MCF 10A (cell line): ENCODE results near the gene GPNMB. TPM values are rescaled to one million over a fixed set of nuclear protein-coding genes. Genes with fewer than 3 reads are reported as not detected.

Experiments used
- BruUV-seq: library from RNA; stranded (reverse); fragments of 400-500 nt; replicated peaks from 2 replicates; lab custom pipeline; 2021; lab: Mats Ljungman, UMichigan
- CTCF ChIA-PET: fragments of 300-600 bp; sonication (Branson Sonifier 250); formaldehyde crosslinking; extraction: SDS; loops from one replicate; lab custom pipeline; 2021; ENCODE audit warnings: antibody characterized with exemption, inconsistent platforms; lab: Yijun Ruan, JAX
- POLR2A ChIA-PET: fragments of 300-600, 350-650 bp; sonication (Branson Sonifier 250); formaldehyde crosslinking; extraction: SDS; loops from one replicate; lab custom pipeline; 2020; ENCODE audit warnings: antibody characterized with exemption, inconsistent platforms; lab: Yijun Ruan, JAX
- DNase-seq: peaks from one replicate; pipeline ENCODE4 v3.0.0-alpha.2; 2018; ENCODE audit not compliant: unreplicated experiment
- H3K27ac Mint-ChIP-seq: one replicate; pipeline ENCODE4 v1.8.0; 2022; ENCODE audit warnings: mild to moderate bottlenecking, low read depth, mixed read lengths; ENCODE audit not compliant: unreplicated experiment
- H3K27me3 Mint-ChIP-seq: one replicate; pipeline ENCODE4 v1.8.0; 2022; ENCODE audit warnings: mixed read lengths; ENCODE audit not compliant: insufficient read depth, unreplicated experiment
- H3K36me3 Mint-ChIP-seq: one replicate; pipeline ENCODE4 v1.8.0; 2022; ENCODE audit warnings: mild to moderate bottlenecking, moderate library complexity, mixed read lengths; ENCODE audit not compliant: insufficient read depth, unreplicated experiment
- H3K4me1 Mint-ChIP-seq: one replicate; pipeline ENCODE4 v1.8.0; 2022; ENCODE audit warnings: mixed read lengths; ENCODE audit not compliant: insufficient read depth, unreplicated experiment
- H3K4me3 Mint-ChIP-seq: one replicate; pipeline ENCODE4 v1.8.0; 2022; ENCODE audit warnings: mild to moderate bottlenecking, moderate library complexity, mixed read lengths; ENCODE audit not compliant: unreplicated experiment
- H3K9me3 Mint-ChIP-seq: one replicate; pipeline ENCODE4 v1.8.0; 2022; ENCODE audit warnings: mixed read lengths; ENCODE audit not compliant: unreplicated experiment
- CTCF ChIP-seq: fragments of 200-600 bp; IDR thresholded peaks from one replicate; pipeline ENCODE4 v1.8.0; 2022; ENCODE audit warnings: antibody characterized with exemption, mild to moderate bottlenecking; ENCODE audit not compliant: unreplicated experiment
- intact Hi-C: fragments of 100-400 bp; cut with micrococcal nuclease; formaldehyde crosslinking; loops from 2 replicates; pipeline ENCODE4 v1.14.1; 2022
- total RNA-seq: library from RNA; stranded (reverse); gene quantifications from 2 replicates; pipeline ENCODE4 v1.2.3, GENCODE V29; 2022

GPNMB gene
- total RNA-seq, 1 experiment from 2014 or later, result 1.1 TPM

GRCh38 chr7:23264916-23265458 is 18.4 kb downstream of the GPNMB start:
- H3K9me3 Mint-ChIP-seq, result no peaks in the 10 kb centered on the region
- H3K27me3 Mint-ChIP-seq, result no peaks in the 10 kb centered on the region
- H3K36me3 Mint-ChIP-seq, result no peaks in the 10 kb centered on the region
- no peak overlapping the region for H3K4me3 Mint-ChIP-seq
- ChIA-PET POLR2A (interaction anchor here (0.9 to 1.1 kb wide), 2 partner anchors 34 to 149 kb away, joined by 3 read pairs; partner anchors contain the start of gene MALSU1), CTCF (interaction anchor here (0.7 to 7.6 kb wide), 6 partner anchors 6 to 93 kb away, joined by 3 to 99 read pairs (median 4); no protein-coding TSS in a partner anchor)
- no peaks in the 10 kb centered on the region for H3K4me1 Mint-ChIP-seq
- intact Hi-C loops, result loop anchor here (5.0 kb wide), 1 partner anchor 178 kb away; no protein-coding TSS in a partner anchor
- TF ChIP-seq CTCF, result no peak
- BruUV-seq, result no TSS peak
- no peak for DNase-seq
- no peak overlapping the region for H3K27ac Mint-ChIP-seq

- ChIA-PET CTCF (no interaction called here), POLR2A (interaction anchor here (0.6 kb wide), 1 partner anchor 33 kb away, joined by 3 read pairs; no protein-coding TSS in a partner anchor)
- BruUV-seq, result no TSS peak
- Mint-ChIP-seq H3K36me3 (no peaks in the 10 kb centered on the region), H3K4me1 (no peaks in the 10 kb centered on the region), H3K27ac (no peak overlapping the region), H3K9me3 (no peaks in the 10 kb centered on the region), H3K4me3 (no peak overlapping the region), H3K27me3 (no peaks in the 10 kb centered on the region)
- intact Hi-C loops, result no loop called here
- no peak for TF ChIP-seq CTCF
- no peak for DNase-seq
Measured at GRCh38 chr7:23266918-23267317, 20.3 kb downstream of the GPNMB start.

- TF ChIP-seq CTCF, result no peak
- CTCF ChIA-PET, result interaction anchor here (0.8 to 1.6 kb wide), 2 partner anchors 84 to 277 kb away, joined by 5 read pairs; no protein-coding TSS in a partner anchor
- Mint-ChIP-seq H3K27me3 (no peaks in the 10 kb centered on the region), H3K4me1 (no peaks in the 10 kb centered on the region), H3K4me3 (no peak overlapping the region), H3K36me3 (no peaks in the 10 kb centered on the region), H3K9me3 (no peaks in the 10 kb centered on the region), H3K27ac (no peak overlapping the region)
- no peak for DNase-seq
- no TSS peak for BruUV-seq
- intact Hi-C loops, result no loop called here
- POLR2A ChIA-PET, result no interaction called here
Measured at GRCh38 chr7:23267357-23267756, 20.8 kb downstream of the GPNMB start.

GRCh38 chr7:23268167-23268566 is 21.6 kb downstream of the GPNMB start:
- no peak for DNase-seq
- no peak overlapping the region for H3K27ac Mint-ChIP-seq
- H3K9me3 Mint-ChIP-seq, result no peaks in the 10 kb centered on the region
- no peak for TF ChIP-seq CTCF
- intact Hi-C loops, result no loop called here
- H3K27me3 Mint-ChIP-seq, result no peaks in the 10 kb centered on the region
- H3K4me1 Mint-ChIP-seq, result peaks cover under 1% of the 10 kb centered on the region
- ChIA-PET POLR2A (interaction anchor here (0.6 to 0.7 kb wide), 4 partner anchors 9 to 635 kb away, joined by 3 read pairs; no protein-coding TSS in a partner anchor), CTCF (interaction anchor here (0.8 to 6.7 kb wide), 7 partner anchors 7 to 276 kb away, joined by 3 to 99 read pairs (median 5); no protein-coding TSS in a partner anchor)
- no TSS peak for BruUV-seq
- no peaks in the 10 kb centered on the region for H3K36me3 Mint-ChIP-seq
- H3K4me3 Mint-ChIP-seq, result no peak overlapping the region
